Sigmoid colon (tissue), 4 donors: ENCODE results near the gene ARHGAP6.

Source experiments
- POLR2A ChIP-seq, 2 donors: fragments of 450-650 bp; IDR thresholded peaks; one replicate each; pipeline ENCODE4 v1.6.1; 2016; ENCODE audit warnings: antibody characterized with exemption in 2 of 2, mild to moderate bottlenecking in 2 of 2, moderate library complexity in 2 of 2
- POLR2AphosphoS5 ChIP-seq, 4 donors: sonication (generic); formaldehyde crosslinking; IDR thresholded peaks; one replicate each; pipeline ENCODE4 v1.6.1; 2017; ENCODE audit warnings: antibody characterized with exemption in 4 of 4
- TF ChIP-seq, protein P1 (sequence below), 4 experiments: fragments of 450-650 bp in 3 of 4; fragments of 200-600 bp in 1 of 4; IDR thresholded peaks; one replicate each; pipeline ENCODE4 v1.5.1; 2016 to 2019; ENCODE audit warnings: antibody characterized with exemption in 4 of 4, mild to moderate bottlenecking in 3 of 4, moderate library complexity in 2 of 4

DNA sequence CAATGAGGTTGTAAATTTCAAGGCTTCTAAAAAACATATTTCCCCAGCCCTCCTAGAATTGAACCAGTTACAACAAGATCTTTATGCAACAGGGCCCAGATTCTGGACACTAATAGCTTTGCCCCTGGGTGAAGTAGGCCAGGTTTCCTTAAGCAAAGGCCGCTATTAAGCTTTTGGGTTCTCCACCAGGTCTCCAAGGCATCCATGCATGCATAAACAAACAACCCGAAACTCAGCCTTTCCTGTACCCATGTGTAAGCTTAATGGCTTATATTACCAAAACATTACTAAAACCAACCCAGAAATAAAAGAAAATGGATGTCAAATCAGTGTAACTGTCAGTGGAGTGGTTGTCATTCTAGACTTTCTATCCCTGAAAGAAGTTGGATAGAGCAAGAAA lies 137.1 kb downstream of the ARHGAP6 start:
- TF ChIP-seq POLR2AphosphoS5 (IDR thresholded peaks at IDR 0.05) (no peak), POLR2A (IDR thresholded peaks at IDR 0.05) (no peak)
- TF ChIP-seq, protein P1, sequence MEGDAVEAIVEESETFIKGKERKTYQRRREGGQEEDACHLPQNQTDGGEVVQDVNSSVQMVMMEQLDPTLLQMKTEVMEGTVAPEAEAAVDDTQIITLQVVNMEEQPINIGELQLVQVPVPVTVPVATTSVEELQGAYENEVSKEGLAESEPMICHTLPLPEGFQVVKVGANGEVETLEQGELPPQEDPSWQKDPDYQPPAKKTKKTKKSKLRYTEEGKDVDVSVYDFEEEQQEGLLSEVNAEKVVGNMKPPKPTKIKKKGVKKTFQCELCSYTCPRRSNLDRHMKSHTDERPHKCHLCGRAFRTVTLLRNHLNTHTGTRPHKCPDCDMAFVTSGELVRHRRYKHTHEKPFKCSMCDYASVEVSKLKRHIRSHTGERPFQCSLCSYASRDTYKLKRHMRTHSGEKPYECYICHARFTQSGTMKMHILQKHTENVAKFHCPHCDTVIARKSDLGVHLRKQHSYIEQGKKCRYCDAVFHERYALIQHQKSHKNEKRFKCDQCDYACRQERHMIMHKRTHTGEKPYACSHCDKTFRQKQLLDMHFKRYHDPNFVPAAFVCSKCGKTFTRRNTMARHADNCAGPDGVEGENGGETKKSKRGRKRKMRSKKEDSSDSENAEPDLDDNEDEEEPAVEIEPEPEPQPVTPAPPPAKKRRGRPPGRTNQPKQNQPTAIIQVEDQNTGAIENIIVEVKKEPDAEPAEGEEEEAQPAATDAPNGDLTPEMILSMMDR (IDR thresholded peaks at IDR 0.05), result no peak
